A549 treated with RU486 at 1 μM for 4 hours (cell line): Measurements from ENCODE around the gene ANKRD39. TPM values are rescaled to one million over a fixed set of nuclear protein-coding genes. Genes with fewer than 3 reads are reported as not detected.

ENCODE experiments used
- total RNA-seq: library from RNA; stranded (reverse); fragments of 200-300 nt; extraction: Qiagen RNA extraction; gene quantifications from 5 replicates; pipeline ENCODE4 v1.2.3, GENCODE V29; 2022; ENCODE audit warnings: low read depth

ANKRD39 gene, protein sequence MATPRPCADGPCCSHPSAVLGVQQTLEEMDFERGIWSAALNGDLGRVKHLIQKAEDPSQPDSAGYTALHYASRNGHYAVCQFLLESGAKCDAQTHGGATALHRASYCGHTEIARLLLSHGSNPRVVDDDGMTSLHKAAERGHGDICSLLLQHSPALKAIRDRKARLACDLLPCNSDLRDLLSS
- 19.9 to 23.2 TPM (median 21.7 TPM) in 5 replicates for total RNA-seq

DNA sequence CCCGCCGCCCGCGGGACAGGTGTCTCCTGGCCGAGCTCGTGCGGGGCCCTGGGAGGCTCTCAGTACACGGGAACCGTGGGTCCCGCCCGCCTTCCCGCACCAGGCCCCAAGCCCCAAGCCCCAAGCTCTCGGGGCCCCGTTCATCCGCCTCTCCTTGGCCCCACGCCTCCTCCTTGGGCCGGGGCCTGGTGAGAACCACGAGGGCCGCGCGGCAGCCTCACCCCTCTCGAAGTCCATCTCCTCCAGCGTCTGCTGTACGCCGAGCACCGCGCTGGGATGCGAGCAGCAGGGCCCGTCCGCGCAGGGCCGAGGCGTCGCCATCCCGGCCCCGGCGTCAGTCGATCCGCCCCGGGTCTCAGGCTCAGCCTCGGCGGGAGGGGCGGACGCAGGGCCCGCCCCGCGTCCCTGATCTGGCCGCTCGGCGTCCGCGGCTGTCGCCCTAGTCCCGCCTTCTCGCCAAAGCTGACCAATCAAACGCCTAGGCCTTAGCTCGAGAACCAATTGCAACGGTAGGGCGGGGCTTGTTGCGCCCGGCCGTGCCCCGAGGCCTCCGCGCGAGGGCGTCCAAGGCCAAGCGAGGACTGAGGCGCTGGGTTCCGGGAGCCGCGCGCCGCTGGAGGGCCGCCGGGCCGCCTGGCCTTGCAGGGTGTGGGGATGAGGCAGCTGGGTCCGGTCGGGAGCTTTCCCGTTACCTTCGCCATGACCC is at the start of gene ANKRD39:
Gene ANKRD39, minus strand, starts transcription at position 350 of the 706 bp plus-strand sequence. Its CDS starts 29 bp downstream, at position 321.

DNA sequence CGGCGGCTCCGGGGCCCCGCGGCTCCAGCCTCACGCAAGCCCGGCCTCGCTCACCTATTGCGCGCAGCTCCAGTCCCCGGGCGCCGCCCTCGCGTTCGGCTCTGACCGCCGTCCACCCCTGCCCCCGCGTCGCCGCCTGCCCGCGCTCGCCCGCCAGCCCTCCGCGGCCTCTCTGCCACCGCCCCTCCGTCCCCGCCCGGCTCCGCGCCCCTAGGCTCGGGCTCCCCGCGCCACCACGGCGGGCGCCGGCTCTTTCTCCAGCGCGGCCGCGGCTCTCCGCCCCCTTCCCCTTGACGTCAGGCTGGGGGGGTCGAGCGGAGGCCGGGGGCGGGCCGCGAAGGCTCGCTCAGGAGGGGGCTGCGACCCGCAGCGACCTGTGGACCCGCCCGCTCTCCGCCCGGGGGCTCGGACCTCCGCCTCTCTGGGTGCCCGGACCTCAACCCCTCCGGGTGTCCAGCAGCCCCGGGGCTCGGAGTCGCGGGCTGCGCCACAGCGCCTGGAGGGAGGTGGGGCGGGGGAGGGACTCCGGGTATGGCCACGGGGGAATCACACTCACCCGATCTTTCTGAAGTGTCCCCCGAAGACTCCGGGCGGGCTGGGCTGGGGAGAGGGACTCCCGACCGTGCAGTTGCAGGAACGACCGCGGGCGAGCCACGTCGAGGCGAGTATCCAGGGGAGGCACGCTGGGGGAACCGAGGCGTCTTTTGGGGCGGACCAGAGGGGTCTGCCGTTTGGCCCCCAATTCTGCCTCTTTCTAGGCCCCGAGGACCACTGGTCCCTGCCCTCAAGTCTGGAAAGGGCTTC is 12.2 kb upstream of the ANKRD39 start, which contains the start of gene SEMA4C:
Gene SEMA4C, minus strand, starts transcription at position 259 of the 804 bp plus-strand sequence. CDS start 2,194 bp downstream, outside the sequence.

DNA sequence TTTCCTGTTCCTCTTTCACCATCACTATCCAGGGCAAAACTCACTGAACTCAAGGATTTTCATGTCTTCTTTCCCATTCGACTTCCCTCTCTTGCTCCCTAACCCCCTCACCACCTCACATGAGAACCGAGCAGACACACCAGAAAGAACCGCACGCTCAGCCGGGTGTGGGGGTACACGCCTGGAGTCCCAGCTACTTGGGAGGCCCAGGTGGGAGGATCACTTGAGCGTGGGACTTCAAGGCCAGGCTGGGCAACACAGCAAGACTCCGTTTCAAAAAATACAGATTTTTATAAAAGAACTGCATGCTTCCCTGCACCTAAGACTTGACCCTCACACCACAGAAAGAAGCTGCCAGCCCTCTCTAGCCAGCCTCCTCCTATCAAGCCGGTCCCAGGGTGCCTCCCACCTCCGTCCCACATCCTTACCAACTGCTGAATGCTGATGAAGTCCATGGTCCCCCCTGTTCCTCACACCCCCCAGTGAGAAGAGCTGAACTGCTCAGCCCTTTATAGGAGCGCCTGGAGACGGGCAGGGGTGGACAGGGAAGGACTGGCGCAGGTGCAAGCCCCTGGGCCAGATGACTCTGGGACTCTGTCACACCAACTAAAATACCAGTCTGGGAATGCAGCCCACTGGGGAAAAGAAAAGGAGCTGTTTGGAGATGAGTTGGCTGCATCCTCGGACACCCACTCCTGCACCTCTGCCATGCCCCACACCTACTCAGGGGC is 14.1 kb downstream of the ANKRD39 start, which contains the start of gene ANKRD23:
Gene ANKRD23, minus strand, starts transcription at position 484 of the 731 bp plus-strand sequence. Its CDS starts 29 bp downstream, at position 455.

DNA sequence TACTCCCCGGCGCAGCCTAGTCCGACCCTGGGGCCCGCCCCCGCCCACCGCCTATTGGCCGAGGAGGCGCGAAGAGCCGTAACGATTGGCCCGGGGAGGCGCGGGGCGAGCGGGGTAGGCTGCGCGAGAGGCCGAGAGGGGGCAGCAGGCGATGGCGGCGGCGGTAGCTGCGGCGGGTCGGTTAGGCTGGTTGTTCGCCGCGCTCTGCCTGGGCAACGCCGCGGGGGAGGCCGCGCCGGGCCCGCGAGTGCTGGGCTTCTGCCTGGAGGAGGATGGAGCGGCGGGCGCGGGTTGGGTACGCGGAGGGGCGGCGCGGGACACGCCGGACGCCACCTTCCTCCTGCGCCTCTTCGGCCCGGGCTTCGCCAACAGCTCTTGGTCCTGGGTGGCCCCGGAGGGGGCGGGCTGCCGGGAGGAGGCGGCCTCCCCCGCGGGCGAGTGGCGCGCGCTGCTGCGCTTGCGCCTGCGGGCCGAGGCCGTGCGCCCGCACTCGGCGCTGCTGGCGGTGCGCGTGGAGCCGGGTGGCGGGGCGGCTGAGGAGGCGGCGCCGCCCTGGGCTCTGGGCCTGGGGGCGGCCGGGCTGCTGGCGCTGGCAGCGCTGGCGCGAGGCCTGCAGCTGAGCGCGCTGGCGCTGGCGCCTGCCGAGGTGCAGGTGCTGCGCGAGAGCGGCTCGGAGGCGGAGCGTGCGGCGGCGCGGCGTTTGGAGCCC is 41.5 kb downstream of the ANKRD39 start, which contains the start of gene CNNM3:
Gene CNNM3, plus strand, starts transcription at position 142 of the 709 bp plus-strand sequence. Its CDS starts 10 bp downstream, at position 152.

Other genes starting within 250 kb of the ANKRD39 start
- gene KANSL3, start 219.7 kb downstream of the ANKRD39 start, total RNA-seq = 27.9 to 32.2 TPM (median 30.2 TPM) in 5 replicates
- not detected in 5 replicates for gene FER1L5, start 215.3 kb downstream of the ANKRD39 start, total RNA-seq
- 20.2 to 24.1 TPM (median 22.8 TPM) in 5 replicates for gene LMAN2L, start 118.0 kb downstream of the ANKRD39 start, total RNA-seq
- 13.4 to 17.2 TPM (median 16.4 TPM) in 5 replicates for gene CNNM4, start 97.1 kb downstream of the ANKRD39 start, total RNA-seq
- gene CNNM3, start 41.7 kb downstream of the ANKRD39 start, total RNA-seq = 10.6 to 16.0 TPM (median 15.8 TPM) in 5 replicates
- gene ANKRD23, start 14.0 kb downstream of the ANKRD39 start, total RNA-seq = 1.2 to 2.0 TPM (median 1.8 TPM) in 5 replicates
- gene SEMA4C, start 12.1 kb upstream of the ANKRD39 start, total RNA-seq = 15.2 to 22.7 TPM (median 21.1 TPM) in 5 replicates
- gene FAM178B, start 128.6 kb upstream of the ANKRD39 start, total RNA-seq = not detected in 5 replicates
- 10.6 to 13.2 TPM (median 11.5 TPM) in 5 replicates for gene FAHD2B, start 236.9 kb upstream of the ANKRD39 start, total RNA-seq